Stimulated activated naive CD4-positive, alpha-beta T cell treated with Interleukin-2 at 50 U/mL for 16 hours (primary cell): ENCODE measurements around the gene CDK5RAP1.
"Not testable (repeated sequence)": the region's sequence is repeated elsewhere in the genome, so short reads cannot be mapped to it uniquely, and the experiment has no call there.

Experiments
- DNase-seq: peaks from one replicate; lab custom pipeline; 2025; lab: John Stamatoyannopoulos, UW

CDK5RAP1 gene

DNA sequence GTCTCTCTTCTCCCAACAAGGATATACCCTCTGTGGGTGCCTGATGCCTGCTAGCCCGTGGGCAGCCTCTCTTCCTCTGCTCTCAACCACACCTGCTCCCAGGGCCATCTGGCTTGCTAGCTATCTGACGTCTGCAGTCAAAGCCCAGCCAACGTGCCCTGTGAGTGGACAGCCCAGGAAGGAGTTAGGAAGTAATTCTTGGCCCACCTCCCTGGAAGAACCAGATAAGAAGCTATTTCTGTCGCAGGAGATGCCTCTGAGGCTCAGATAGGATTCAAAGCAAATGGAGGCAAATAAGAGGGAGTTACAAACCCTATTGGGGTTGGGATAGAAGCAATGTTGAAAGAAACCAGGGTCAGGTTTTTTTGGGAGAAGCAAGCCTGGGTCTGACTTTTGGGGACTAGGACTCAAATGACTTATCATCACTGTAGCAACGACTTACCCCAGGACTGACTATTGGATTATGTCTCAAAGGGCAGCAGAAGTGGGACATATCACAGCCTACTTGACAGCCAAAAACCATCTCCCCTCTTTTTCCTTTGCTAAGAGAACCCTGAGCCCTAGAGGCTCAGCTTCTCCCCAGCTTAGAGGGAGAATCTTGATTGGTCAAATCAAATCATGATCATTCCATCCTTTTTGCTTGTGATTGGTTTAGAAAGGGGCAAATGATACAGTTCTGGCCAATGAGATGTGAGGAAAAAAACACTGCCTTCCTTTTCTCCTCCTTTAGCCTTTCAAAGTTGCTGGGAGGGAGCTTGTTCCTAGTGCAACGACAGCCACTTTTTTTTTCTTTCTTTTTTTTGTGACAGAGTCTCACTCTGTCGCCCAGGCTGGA is 18.0 kb upstream of the CDK5RAP1 start:
- no peak for DNase-seq

DNA sequence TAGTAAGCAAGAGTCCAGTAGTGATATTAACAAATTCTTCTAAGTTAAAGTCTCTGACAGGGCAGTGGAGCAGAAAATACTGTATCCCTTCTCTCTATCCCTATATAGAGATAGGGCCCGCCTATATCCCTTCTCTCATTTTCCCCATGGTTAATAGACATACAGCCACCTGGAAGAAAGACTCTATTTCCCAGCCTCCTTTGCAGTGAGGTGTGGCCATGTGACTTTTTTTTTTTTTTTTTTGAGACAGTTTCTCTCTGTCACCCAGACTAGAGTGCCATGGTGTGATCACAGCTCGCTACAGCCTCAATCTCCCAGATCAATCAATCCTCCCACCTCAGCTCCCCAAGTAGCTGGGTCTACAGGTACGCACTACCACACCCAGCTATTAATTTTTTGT is 16.7 kb upstream of the CDK5RAP1 start:
- no peak for DNase-seq

DNA sequence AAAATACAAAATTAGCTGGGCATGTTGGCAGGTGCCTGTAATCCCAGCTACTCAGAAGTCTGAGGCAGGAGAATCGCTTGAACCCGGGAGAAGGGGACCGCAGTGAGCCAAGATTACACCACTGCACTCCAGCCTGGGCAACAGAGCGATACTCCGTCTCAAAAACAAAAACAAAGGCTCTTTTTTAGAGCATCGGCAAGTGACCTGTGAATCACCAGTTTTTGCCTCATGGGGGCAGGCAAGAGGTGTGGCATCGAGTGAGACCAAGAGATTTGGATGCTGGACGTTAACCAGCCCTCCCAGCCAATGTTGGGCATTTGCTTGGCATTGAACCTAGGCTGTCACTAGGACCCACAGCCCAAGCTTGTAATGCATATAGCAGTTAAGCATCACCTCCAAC is 14.6 kb upstream of the CDK5RAP1 start:
- DNase-seq, result no peak

DNA sequence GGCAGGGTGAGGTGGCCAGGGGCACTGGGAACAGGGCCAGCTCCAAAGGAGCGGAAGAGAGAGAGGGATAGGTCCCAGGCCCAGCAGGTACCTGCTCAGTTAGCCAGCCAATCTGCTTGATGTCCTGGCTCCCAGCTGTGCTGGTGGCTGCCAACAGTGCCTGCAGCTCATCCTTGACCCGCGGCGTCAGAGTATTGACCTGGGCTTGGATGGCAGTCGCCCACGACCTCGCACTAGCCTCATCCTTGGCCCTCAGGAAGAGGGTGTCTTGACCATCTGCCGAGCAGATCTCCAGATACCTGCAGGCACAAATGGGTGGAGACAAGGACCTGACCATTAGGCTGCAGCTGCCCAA is 11.1 kb upstream of the CDK5RAP1 start:
- no peak for DNase-seq

DNA sequence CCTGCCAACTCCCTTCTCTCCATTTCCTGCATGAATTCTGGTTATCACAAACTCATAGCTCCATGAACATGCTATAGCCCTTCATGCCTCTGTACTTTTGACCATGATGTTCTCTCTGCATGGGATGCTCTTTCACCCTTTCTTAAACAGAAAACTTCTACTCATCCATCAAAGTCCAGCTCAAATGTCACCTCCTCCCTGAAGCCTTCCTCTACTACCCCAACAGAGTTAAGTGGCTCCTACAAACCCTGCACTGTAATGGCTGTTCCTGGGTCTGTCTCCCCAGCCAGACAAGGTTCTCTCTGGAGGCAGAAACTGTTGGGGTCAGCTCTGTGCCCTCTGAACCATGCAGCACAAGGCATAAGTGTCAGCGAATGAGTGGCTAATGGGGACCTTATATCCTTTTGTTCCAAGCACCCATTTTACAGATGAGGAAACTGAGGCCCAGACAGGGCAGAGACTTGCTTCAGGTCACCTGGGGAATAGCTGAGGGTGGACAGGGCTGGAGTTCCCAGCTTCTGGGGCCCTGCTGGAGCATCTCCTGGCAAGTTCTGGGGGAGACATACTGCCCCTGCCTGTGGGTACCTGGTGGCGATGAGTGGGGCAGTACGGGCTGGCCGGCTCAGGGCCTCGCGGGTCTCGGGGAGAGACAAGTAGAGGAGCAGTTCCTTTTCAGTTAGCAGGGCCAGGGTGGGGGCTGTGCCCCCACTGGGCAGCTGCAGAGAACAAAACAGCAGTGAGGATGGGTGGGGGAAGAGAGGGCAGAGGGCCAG is 10.6 kb upstream of the CDK5RAP1 start:
- no peak for DNase-seq

DNA sequence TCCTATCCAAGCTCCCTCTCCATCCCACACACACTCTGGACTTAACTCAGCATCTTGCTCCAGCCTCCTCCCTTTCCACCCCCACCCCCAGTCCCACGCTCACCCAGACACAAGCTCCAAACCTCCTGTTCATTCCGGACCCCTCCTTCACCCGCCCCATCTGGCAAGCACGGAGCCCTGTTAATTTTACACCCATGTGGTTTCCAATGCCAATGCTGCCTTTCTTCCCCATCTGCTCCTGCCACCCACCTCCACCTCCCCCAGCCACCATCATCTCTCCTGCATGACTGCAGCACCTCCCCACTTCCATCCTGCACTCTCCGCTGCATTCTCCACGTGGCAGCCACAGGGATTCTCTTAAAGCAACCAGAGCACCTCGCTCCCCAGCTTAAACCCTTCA is 9.9 kb upstream of the CDK5RAP1 start:
- no peak for DNase-seq

DNA sequence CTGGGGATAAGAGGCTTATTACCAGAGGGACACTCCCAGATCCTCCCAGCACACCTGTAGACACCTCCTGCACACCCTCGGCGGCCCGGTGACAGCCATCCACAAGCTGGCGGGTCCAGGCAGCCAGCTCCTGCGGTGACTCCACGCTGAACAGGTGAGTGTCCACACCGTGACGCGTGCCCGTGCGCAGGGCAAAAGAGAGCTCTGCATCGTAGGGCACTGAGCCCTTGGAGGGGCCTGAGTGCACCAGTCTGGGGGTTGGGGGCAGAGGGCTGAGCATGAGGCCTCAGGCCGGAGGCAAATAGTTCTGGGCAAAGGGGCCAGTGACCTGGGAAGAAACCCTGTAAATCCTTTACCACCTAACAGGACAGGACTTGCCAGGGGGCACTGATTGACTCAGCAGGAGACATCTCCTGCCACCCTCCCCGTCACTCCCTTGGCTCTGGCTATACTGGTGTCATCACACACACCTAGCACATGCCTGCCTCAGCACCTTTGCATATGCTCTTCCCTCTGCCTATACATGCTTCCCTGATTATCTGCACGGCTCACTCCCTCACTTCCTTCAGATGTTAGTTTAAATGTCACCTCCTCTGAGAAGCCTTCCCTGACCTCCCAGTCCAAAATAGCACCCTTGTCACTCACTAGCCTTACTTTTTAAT is 8.9 kb upstream of the CDK5RAP1 start:
- no peak for DNase-seq

DNA sequence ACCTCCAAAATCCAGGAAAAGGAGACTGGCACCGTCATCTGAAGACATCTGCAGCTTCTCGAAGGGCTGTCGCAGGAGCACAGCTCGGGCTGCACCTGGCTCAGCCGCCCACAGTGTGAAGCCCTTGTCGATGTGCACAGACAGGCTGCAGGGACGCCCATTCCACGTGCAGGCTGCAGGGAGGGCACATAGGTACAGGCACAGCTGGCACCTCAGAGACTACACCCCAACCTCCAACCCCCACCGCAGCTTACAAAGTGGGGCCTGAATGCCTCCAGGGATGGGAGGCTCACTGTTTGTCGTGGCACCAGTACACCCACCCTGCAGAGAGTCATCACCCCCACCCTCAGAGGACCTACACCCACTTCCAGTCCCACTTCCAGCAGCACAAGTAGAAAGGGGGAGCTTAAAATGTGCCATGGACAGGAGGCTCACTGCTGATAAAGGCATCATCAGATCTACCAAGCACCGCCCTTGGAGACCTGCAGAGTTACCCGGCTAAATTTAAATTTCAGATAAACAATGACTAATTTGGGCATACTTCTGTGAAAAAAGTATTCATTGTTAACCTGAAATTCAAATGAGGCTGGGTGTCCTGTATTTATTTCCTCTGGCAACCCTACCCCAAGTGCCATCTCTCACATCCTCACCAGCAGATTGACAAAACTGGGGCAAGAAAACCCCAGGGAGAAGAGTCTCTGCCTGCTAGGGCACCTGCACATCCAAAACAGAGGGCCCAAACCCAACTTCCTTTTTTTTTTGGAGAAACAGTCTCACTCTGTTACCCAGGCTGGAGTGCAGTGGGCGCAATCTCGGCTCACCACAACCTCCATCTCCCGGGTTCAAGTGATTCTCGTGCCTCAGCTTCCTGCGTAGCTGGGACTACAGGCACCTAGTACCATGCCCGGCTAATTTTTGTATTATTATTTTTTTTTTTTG is 7.7 kb upstream of the CDK5RAP1 start:
- no peak for DNase-seq

DNA sequence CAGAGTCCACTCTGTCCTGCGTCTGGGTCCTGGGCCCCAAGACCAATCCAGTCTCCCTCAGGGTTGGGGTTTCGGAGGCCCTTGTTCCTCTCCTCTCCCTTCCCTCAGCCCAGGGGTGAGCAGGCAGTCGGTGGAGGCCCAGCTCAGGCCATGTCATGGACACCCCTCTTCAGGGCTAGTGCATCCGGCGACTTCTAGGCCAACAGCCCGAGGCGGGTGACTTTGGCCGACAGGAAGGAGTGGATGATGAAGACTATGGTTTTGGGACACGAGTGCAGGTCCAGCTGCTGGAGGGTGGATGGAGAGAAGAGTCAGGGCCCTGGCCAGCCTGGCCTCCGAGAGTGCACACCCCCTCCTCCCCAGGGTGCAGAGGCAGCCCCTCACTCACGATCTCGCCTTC is 7.0 kb upstream of the CDK5RAP1 start:
- DNase-seq, result no peak

DNA sequence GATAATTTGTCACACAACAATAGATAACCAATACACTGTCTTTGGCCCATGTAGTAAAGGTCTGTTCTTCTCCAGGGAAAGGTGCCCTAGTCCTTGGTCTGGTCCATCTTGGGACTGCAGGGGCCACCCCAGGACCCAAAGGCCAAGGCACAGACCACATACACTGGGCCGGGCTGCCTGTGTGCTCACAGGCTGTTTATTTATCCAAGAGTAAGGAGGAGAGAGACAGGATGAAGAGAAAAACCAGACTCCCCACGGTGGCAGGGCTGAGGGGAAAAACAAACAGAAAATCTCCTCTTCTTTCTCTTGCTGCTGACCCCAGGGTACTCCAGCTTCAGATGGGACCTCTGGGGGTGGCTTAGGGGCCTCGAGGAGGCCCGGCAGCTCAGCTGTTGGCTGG is 6.5 kb upstream of the CDK5RAP1 start:
- no peak for DNase-seq

DNA sequence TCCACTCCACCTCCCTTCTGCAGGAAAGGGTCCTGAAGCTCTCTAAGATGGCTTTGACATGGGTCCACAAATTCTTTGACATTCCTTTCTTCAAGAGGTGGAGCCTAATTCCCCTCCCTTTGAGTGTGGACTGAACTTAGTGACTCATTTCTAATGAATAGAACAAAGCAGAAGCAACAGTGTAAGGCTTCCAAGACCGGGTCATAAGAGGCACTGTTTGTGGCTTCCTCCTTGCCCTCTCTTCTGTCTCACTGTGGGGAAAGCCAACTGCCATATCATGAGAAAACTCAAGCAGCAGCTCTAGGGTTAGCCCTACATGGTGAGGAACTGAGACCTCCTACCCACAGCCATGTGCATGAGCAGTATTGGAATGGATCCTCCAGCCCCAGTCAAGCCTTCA is 5.9 kb upstream of the CDK5RAP1 start:
- no peak for DNase-seq

DNA sequence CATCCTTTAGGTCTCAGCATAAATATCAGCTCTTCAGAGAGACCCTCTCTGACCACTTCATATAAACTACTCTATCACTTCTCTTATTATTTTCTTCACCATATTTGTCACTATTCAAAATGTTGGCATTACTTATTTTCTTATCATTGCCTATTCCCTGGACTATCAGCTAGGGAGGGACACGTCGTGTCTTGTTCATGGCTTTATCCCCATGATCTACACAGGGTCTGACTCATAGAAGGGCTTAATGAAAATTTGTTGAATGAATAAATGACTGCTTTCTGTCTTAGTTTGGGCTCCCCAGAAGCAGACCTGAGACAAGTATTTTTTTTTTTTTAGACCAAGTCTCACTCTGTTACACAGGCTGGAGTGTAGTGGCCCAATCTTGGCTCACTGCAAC is 3.0 kb upstream of the CDK5RAP1 start:
- no peak for DNase-seq

DNA sequence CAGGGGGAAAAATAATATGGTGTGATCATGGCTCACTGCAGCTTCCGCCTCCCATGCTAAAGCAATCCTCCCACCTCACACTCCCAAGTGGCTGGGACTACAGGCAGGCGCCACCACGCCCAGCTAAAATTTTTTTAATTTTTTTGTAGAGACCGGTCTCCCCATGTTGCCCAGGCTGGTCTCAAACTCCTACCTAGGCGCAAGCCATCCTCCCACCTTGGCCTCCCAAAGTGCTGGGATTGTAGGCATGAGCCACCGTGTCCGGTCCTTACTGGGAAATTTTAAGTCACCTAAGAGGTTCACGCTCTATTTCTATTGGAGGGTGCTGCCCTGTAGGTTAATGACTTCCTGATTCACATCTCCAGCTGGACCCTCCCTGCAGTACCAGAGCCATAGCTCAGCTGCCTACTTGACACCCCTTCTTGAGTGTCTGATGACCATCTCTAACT is 626 bp upstream of the CDK5RAP1 start:
- DNase-seq, result no peak

DNA sequence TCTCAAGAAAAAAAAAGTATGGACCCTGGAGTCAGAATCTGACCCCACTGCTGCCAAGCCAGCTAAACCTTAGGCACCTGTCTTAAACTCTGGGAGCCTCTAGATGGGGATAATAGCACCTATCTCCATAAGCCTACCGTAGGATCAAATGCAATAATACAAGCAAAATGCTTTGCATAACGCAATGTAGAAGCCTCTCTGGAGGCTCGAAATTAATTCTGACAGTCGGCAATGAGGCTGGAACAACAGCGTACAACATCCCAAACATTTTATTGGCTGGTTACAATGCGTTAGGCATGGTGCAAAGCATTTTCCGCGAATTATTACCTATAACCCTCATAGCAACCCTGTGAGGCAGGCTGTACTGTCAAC is 521 bp downstream of the CDK5RAP1 start:
- DNase-seq, result no peak

DNA sequence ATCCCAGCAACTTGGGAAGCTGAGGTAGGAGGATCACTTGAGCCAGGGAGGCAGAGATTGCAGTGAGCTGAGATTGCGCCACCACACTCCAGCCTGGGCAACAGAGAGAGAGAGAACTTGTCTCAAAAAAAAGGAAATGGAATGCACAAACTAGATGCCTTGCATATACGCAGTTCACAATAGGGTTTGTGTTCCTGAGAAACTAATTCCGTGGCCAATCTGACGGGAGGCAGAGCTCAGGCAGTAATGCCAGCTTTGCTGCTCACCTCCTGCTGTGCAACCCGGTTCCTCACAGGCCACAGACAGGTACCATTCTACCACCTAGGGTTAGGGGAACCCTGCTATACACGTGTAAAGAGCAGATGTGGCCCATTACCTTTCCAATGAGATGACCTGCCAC is 1.4 kb downstream of the CDK5RAP1 start:
- DNase-seq, result no peak

DNA sequence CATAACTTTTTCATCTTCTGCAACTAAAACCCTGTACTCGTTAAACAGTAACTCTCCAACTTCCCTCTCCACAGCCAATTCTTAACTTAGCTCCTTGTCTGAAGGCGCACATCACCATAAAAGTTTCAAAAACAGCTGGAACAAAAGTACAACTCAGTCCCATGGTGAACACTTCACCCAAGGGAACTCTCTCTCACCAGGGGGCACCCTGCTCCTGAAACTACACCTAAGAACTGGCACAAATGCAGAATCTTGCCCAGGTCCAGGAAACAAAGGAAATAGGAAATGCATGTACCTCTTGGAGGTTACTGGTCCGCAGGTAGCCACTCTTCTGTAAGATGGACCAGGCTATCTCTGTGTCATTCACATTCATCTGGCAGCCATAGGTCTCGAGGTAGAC is 6.6 kb downstream of the CDK5RAP1 start:
- DNase-seq, result no peak

DNA sequence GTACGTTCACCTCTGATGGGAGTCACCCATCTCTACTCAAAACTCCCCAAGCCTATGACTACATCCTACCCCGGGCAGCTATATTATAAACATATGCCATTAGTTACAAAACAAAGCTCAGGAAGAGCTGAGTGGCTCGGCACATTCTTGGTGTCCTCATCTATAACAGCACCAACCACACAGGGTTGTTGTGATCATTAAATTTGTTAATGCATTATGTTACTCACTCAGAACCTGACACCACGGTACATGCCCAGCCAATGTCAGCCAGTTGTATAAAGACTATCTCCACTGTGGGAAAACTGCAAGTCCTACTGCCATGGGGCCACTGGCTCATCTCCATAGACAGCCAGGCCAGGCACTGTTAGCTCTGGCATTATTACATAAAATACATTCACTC is 7.7 kb downstream of the CDK5RAP1 start:
- DNase-seq, result no peak

DNA sequence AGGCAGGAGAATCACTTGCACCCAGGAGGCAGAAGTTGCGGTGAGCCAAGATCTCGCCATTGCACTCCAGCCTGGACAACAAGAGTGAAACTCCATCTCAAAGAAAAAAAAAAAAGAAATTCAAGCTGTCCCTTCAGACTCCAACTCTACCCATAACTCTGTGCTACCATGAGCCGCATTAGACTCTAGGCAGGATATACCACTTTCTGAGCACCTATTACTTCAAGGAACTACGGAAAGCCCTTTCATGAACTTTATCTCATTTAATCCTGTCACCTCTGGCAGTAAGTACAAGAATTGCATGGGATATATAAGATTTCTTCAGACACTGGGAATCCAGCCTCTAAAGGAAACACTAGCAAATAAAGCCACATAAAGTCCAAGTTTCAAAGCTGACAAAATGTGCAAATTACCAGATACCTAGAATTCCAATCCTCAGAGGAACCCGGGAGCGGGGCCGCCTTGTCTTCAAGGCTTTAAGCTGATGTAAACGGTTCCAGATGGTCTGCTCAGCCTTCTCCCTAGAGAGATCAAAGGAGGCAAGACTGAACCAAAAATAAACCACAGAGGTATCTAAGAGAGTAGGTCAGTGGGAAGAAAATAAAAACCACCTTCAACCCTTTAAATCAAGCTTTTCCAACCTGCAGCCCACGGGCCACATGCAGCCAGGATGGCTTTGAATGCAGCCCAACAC is 9.4 kb downstream of the CDK5RAP1 start:
- DNase-seq, result no peak

DNA sequence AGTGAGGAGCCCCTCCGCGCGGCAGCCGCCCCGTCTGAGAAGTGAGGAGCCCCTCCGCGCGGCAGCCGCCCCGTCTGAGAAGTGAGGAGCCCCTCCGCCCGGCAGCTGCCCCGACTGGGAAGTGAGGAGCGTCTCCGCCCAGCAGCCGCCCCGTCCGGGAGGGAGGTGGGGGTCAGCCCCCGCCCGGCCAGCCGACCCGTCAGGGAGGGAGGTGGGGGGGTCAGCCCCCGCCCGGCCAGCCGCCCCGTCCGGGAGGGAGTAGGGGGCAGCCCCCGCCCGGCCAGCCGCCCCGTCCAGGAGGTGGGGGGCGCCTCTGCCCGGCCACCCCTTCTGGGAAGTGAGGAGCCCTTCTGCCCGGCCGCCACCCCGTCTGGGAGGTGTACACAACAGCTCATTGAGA is 12.0 kb downstream of the CDK5RAP1 start:
- DNase-seq, result not testable (repeated sequence)

DNA sequence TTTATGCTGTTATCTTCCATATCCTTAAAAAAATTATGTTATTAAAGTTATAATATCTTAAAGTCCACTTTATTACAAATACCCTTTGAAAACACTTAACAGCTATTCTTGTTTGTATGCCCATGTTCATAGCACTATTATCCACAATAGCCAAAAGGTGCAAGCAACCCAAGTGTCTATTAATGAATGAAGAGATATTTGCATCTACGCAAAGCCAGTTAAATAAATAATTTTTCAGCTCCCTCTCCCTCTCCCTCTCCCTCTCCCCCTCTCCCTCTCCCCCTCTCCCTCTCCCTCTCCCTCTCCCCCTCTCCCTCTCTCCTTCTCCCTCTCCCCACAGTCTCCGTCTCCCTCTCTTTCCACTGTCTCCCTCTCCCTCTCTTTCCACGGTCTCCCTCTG is 13.1 kb downstream of the CDK5RAP1 start:
- no peak for DNase-seq

DNA sequence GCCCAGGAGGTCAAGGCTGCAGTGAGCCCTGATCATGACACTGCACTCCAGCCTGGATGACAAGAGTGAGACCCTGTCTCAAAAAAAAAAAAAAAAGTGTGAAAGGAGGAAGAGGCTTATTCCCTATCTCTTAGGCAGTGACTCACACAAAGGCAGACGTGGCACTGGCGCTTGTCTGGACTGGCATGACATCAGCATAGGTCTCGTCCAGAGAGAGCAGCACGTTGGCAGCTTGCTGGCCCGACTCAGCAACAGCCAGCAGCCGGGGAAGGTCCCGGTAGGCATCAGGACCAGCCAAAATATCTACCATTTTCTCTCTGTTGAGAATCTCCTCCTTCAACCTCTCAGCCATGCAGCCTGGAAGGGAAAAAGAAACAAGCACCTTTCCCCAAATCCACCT is 14.1 kb downstream of the CDK5RAP1 start:
- DNase-seq, result no peak
